Upper lobe of left lung (tissue), 4 donors: Measurements from ENCODE around the gene MCAT.

Experiments used
- EP300 ChIP-seq, 4 donors: sonication (generic); formaldehyde crosslinking; IDR thresholded peaks; one replicate each; pipeline ENCODE4 v1.5.1; 2017; ENCODE audit warnings: antibody characterized with exemption in 4 of 4, control low read depth in 2 of 4
- POLR2A ChIP-seq, 4 donors: fragments of 450-650 bp; IDR thresholded peaks; one replicate each; pipeline ENCODE4 v1.5.1; 2016 to 2017; ENCODE audit warnings: antibody characterized with exemption in 4 of 4, mild to moderate bottlenecking in 2 of 4
- POLR2AphosphoS5 ChIP-seq, 2 donors: sonication (generic); formaldehyde crosslinking; IDR thresholded peaks; one replicate each; pipeline ENCODE4 v1.5.1; 2017; ENCODE audit warnings: antibody characterized with exemption in 2 of 2
- TF ChIP-seq, protein P1 (sequence below), 6 experiments: fragments of 450-650 bp in 4 of 6; fragments of 200-600 bp in 2 of 6; sonication (generic) in 2 of 6; IDR thresholded peaks; one replicate each; pipeline ENCODE4 v1.5.1; 2016 to 2019; ENCODE audit warnings: antibody characterized with exemption in 6 of 6

DNA sequence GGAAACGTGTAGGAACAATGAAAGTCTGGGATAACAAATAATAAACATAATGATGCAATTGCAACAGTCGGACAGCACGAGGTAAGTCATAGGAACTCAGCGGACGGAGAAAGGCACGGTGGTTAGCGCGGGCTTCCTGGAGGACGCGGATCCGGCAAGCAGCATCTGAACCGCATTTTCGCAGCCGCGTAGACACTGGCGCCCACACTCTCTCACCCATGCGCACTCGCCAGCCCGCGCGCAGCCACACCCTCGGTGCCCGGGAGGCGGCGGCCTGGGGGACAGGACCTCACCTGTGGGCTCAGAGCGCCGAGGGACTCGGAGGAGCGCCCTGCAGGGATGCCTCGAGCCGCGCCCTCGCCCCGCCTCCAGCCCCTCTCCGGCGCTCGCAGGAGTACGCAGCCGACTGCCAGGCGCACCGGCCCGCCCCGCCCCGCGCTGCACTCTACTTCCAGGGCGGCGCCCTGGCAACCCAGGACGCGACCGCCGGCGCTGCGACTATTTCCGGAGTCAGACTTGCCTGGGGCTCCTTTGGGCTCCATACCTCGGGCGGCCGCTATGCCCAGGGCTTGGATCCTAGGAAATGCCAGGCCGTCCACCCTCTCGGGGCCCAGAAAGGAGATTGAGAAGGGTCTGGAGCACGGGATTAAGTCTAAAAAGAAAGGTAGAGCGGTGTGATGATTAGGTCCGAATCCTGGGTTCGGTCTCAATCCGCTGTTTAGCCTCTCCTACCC, 54.0 kb downstream of the MCAT start, which contains the start of gene TTLL1:
- TF ChIP-seq EP300 (IDR thresholded peaks at IDR 0.05) (no peak), POLR2A (IDR thresholded peaks at IDR 0.05) (peak in 2 of 4 donors; percentile 20 to 64), POLR2AphosphoS5 (IDR thresholded peaks at IDR 0.05) (peak in 1 of 2 donors; percentile 45)
- TF ChIP-seq, protein P1, sequence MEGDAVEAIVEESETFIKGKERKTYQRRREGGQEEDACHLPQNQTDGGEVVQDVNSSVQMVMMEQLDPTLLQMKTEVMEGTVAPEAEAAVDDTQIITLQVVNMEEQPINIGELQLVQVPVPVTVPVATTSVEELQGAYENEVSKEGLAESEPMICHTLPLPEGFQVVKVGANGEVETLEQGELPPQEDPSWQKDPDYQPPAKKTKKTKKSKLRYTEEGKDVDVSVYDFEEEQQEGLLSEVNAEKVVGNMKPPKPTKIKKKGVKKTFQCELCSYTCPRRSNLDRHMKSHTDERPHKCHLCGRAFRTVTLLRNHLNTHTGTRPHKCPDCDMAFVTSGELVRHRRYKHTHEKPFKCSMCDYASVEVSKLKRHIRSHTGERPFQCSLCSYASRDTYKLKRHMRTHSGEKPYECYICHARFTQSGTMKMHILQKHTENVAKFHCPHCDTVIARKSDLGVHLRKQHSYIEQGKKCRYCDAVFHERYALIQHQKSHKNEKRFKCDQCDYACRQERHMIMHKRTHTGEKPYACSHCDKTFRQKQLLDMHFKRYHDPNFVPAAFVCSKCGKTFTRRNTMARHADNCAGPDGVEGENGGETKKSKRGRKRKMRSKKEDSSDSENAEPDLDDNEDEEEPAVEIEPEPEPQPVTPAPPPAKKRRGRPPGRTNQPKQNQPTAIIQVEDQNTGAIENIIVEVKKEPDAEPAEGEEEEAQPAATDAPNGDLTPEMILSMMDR (IDR thresholded peaks at IDR 0.05) = peak in 5 of 6 experiments; percentile 4 to 48 (median 32)
